ENCODE measurements around the gene AMBRA1. TPM values are rescaled to one million over a fixed set of nuclear protein-coding genes. Genes with fewer than 3 reads are reported as not detected.

AMBRA1 gene
- total RNA-seq, 1 donor: 23.7 TPM

- DNase-seq (ENCODE audit: low read depth): no peak
- no peak overlapping the region for H3K4me3 ChIP-seq (ENCODE audit: low read depth, low read length)
- TF ChIP-seq CTCF (IDR thresholded peaks at IDR 0.05; ENCODE audit: insufficient read depth, low read depth, low read length): no peak
These were observed 225.9 kb downstream of the AMBRA1 start for GRCh38 chr11:46367916-46368267.

GRCh38 chr11:46367244-46367915 is 226.4 kb downstream of the AMBRA1 start:
- DNase-seq (ENCODE audit: low read depth): peak; percentile 64

GRCh38 chr11:46366661-46367161 is 227.1 kb downstream of the AMBRA1 start:
- no peak for DNase-seq (ENCODE audit: low read depth)
- H3K4me3 ChIP-seq (ENCODE audit: low read depth, low read length): no peak overlapping the region
- TF ChIP-seq CTCF (IDR thresholded peaks at IDR 0.05; ENCODE audit: insufficient read depth, low read depth, low read length): no peak

More at GRCh38 chr11:46367244-46367915, 226.4 kb downstream of the AMBRA1 start:
- peak; percentile 80 for TF ChIP-seq CTCF (IDR thresholded peaks at IDR 0.05; ENCODE audit: insufficient read depth, low read depth, low read length)
- H3K4me3 ChIP-seq (ENCODE audit: low read depth, low read length): no peak overlapping the region

- no peak for TF ChIP-seq CTCF (IDR thresholded peaks at IDR 0.05; ENCODE audit: insufficient read depth, low read depth, low read length)
- DNase-seq (ENCODE audit: low read depth): no peak
- H3K4me3 ChIP-seq (ENCODE audit: low read depth, low read length): no peak overlapping the region
These were observed 227.6 kb downstream of the AMBRA1 start for GRCh38 chr11:46366260-46366659.

- no peak for TF ChIP-seq CTCF (IDR thresholded peaks at IDR 0.05; ENCODE audit: insufficient read depth, low read depth, low read length)
- no peak overlapping the region for H3K4me3 ChIP-seq (ENCODE audit: low read depth, low read length)
- no peak for DNase-seq (ENCODE audit: low read depth)
These were observed 229.0 kb downstream of the AMBRA1 start for GRCh38 chr11:46364791-46365190.

- TF ChIP-seq CTCF (IDR thresholded peaks at IDR 0.05; ENCODE audit: insufficient read depth, low read depth, low read length): no peak
- H3K4me3 ChIP-seq (ENCODE audit: low read depth, low read length): no peak overlapping the region
- DNase-seq (ENCODE audit: low read depth): no peak
These were observed 229.8 kb downstream of the AMBRA1 start for GRCh38 chr11:46364056-46364455.

Measured in fibroblast of villous mesenchyme (primary cell).